Measurements from ENCODE around the gene FOXP1.
A peak's percentile ranks its signal among the peaks of the same experiment; 100 is the strongest.

Gene FOXP1

GRCh38 chr3:71444028-71444860 is 139.3 kb downstream of the FOXP1 start:
- Histone ChIP-seq H3K36me3 (replicated peaks) (no peaks in the 10 kb centered on the region), H3K4me3 (ENCODE audit: low read depth, low read length) (no peak overlapping the region), H3K27ac (peak overlapping the region; percentile 38), H3K27me3 (replicated peaks) (no peaks in the 10 kb centered on the region)
- TF ChIP-seq CTCF (IDR thresholded peaks at IDR 0.05; ENCODE audit: low read depth, low read length, missing control alignments) = no peak
- peak; percentile 65 for DNase-seq
- in situ Hi-C loops (cut with HindIII; ENCODE audit: low pct_ligation_motif_present, low sequenced_read_pairs) = no loop called here

- no peak for DNase-seq
- H3K36me3 ChIP-seq (replicated peaks) = no peaks in the 10 kb centered on the region
- in situ Hi-C loops (cut with HindIII; ENCODE audit: low pct_ligation_motif_present, low sequenced_read_pairs) = no loop called here
- H3K4me3 ChIP-seq (ENCODE audit: low read depth, low read length) = no peak overlapping the region
- no peaks in the 10 kb centered on the region for H3K27me3 ChIP-seq (replicated peaks)
- TF ChIP-seq CTCF (IDR thresholded peaks at IDR 0.05; ENCODE audit: low read depth, low read length, missing control alignments) = no peak
- no peak overlapping the region for H3K27ac ChIP-seq
Measured at GRCh38 chr3:71443332-71443731, 140.2 kb downstream of the FOXP1 start.

GRCh38 chr3:71442652-71443042 is 140.9 kb downstream of the FOXP1 start:
- in situ Hi-C loops (cut with HindIII; ENCODE audit: low pct_ligation_motif_present, low sequenced_read_pairs) = no loop called here
- no peaks in the 10 kb centered on the region for H3K36me3 ChIP-seq (replicated peaks)
- H3K4me3 ChIP-seq (ENCODE audit: low read depth, low read length) = no peak overlapping the region
- TF ChIP-seq CTCF (IDR thresholded peaks at IDR 0.05; ENCODE audit: low read depth, low read length, missing control alignments) = no peak
- H3K27me3 ChIP-seq (replicated peaks) = no peaks in the 10 kb centered on the region
- no peak for DNase-seq
- H3K27ac ChIP-seq = no peak overlapping the region

- no peak for DNase-seq
- H3K27me3 ChIP-seq (replicated peaks) = no peaks in the 10 kb centered on the region
- in situ Hi-C loops (cut with HindIII; ENCODE audit: low pct_ligation_motif_present, low sequenced_read_pairs) = no loop called here
- no peak overlapping the region for H3K27ac ChIP-seq
- no peak overlapping the region for H3K4me3 ChIP-seq (ENCODE audit: low read depth, low read length)
- no peaks in the 10 kb centered on the region for H3K36me3 ChIP-seq (replicated peaks)
- no peak for TF ChIP-seq CTCF (IDR thresholded peaks at IDR 0.05; ENCODE audit: low read depth, low read length, missing control alignments)
Measured at GRCh38 chr3:71441925-71442651, 141.4 kb downstream of the FOXP1 start.

- Histone ChIP-seq H3K4me3 (ENCODE audit: low read depth, low read length) (no peak overlapping the region), H3K36me3 (replicated peaks) (no peaks in the 10 kb centered on the region), H3K27me3 (replicated peaks) (no peaks in the 10 kb centered on the region), H3K27ac (no peak overlapping the region)
- in situ Hi-C loops (cut with HindIII; ENCODE audit: low pct_ligation_motif_present, low sequenced_read_pairs) = no loop called here
- no peak for TF ChIP-seq CTCF (IDR thresholded peaks at IDR 0.05; ENCODE audit: low read depth, low read length, missing control alignments)
- no peak for DNase-seq
Measured at GRCh38 chr3:71441217-71441924, 142.2 kb downstream of the FOXP1 start.
